IPS-15b (cell line): Measurements from ENCODE around the gene LYZL4.

Source experiments
- H3K27me3 ChIP-seq: one replicate; pipeline ENCODE4 v1.6.1; 2013; ENCODE audit warnings: low read length; ENCODE audit not compliant: control insufficient read depth, insufficient read depth
- H3K36me3 ChIP-seq: one replicate; pipeline ENCODE4 v1.6.1; 2013; ENCODE audit warnings: low read length; ENCODE audit not compliant: control insufficient read depth, insufficient read depth
- H3K4me1 ChIP-seq: one replicate; pipeline ENCODE4 v1.6.1; 2013; ENCODE audit warnings: mild to moderate bottlenecking, low read length; ENCODE audit not compliant: control insufficient read depth, insufficient read depth
- H3K4me3 ChIP-seq: one replicate; pipeline ENCODE4 v1.5.1; 2013; ENCODE audit warnings: low read depth, low read length
- H3K9ac ChIP-seq: one replicate; pipeline ENCODE4 v1.6.1; 2013; ENCODE audit warnings: low read depth, mild to moderate bottlenecking, low read length
- H3K9me3 ChIP-seq: one replicate; pipeline ENCODE4 v1.6.1; 2013; ENCODE audit warnings: mild to moderate bottlenecking, low read length; ENCODE audit not compliant: control insufficient read depth, insufficient read depth

The LYZL4 gene

DNA sequence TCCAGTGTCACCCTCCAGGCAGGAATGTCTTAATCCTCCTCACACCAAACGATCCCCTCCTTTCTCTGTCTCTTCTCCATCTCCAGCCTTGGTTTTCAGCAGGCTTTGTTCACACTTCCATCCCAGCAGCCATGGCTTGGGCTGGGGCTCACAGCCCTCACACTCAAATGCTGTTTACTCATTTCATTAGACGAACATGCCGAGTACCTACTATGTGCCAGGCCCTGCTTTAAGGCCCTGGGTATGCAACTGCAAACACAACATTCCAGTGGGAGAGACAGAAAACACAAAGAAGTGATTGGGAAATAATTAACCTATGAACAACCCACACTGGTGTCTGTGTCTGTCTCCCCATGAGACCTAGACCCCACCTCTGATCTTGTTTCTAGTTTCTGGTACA, 43.9 kb downstream of the LYZL4 start:
- H3K4me3 ChIP-seq = no peak overlapping the region
- no peak overlapping the region for H3K9ac ChIP-seq
- H3K27me3 ChIP-seq = no peaks in the 10 kb centered on the region
- H3K4me1 ChIP-seq = no peaks in the 10 kb centered on the region
- no peaks in the 10 kb centered on the region for H3K36me3 ChIP-seq
- no peaks in the 10 kb centered on the region for H3K9me3 ChIP-seq

DNA sequence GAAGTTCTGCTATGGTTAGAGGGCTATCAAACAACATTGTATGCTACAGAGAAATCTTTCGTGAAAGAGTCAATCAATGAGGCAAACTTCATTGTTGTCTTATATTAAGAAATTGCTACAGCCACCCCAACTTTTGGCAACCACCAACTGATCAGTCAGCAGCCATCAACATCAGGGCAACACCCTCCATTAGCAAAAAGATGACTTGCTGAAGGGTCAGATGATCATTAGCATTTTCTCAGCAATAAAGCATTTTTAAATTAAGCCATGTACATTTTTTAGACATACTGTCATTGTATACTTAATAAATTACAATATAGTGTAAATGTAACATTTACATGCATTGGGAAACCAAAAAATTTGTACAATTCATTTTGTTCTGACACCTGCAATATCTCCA, 53.1 kb downstream of the LYZL4 start:
- H3K36me3 ChIP-seq = no peaks in the 10 kb centered on the region
- no peaks in the 10 kb centered on the region for H3K27me3 ChIP-seq
- no peaks in the 10 kb centered on the region for H3K9me3 ChIP-seq
- H3K4me1 ChIP-seq = no peaks in the 10 kb centered on the region
- H3K4me3 ChIP-seq = no peak overlapping the region
- no peak overlapping the region for H3K9ac ChIP-seq

DNA sequence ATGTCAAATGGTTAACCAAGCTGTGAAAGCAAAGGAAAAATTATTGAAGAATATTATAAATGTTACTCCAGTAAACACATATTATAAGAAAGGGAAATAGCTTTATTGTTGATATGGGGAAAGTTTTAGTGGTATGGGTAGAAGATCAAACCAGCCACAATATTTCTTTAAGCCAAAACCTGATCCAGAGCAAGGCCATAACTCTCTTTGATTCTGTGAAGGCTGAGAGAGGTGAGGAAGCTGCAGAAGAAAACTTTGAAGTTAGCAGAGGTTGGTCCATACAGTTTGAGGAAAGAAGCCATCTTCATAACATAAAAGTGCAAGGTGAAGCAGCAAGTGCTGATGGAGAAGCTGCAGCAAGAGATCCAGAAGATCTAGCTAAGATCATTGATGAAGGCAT, 54.8 kb downstream of the LYZL4 start:
- H3K9me3 ChIP-seq = no peaks in the 10 kb centered on the region
- H3K36me3 ChIP-seq = no peaks in the 10 kb centered on the region
- H3K4me3 ChIP-seq = no peak overlapping the region
- H3K4me1 ChIP-seq = no peaks in the 10 kb centered on the region
- no peak overlapping the region for H3K9ac ChIP-seq
- H3K27me3 ChIP-seq = no peaks in the 10 kb centered on the region

DNA sequence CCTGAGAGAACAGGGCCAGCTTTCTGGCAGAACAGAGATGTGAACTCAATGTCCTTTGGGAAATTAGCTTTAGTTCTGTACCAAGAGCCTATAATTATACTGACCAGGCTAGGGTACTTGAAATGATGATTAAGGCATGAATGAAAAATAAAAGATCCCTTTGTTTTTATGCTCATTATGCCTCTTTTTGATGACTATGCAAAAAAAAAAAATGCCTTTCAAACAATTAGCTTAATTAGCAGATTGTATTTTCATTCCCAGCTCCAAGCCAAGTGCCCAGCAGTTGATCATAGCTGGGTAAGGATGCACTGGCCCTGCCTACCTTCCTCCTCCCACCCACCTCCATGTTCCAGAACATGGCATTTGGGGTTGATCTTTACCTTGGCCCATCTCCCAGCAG, 56.8 kb downstream of the LYZL4 start:
- H3K9me3 ChIP-seq = no peaks in the 10 kb centered on the region
- no peaks in the 10 kb centered on the region for H3K4me1 ChIP-seq
- no peak overlapping the region for H3K4me3 ChIP-seq
- H3K9ac ChIP-seq = no peak overlapping the region
- no peaks in the 10 kb centered on the region for H3K27me3 ChIP-seq
- H3K36me3 ChIP-seq = no peaks in the 10 kb centered on the region

DNA sequence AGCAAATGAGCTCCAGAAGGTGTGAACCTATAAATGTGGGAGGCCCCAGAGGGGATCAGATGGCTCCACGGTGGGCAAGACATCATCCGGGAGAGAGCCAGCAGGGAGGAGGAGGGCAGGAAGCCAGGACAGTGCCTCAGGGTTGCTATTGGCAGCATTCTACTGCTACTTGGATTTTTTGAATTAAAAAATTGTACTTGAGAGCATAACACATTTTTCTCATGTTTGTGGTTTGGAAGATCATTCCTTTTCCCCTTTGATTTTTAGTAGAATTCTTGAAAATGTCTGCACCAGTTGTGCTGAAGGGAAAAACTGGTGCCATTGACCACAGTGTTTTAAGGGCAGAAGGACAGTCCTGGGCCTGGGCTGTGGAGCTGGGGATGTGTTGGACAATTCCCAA, 59.2 kb downstream of the LYZL4 start:
- Histone ChIP-seq H3K9me3 (no peaks in the 10 kb centered on the region), H3K4me3 (no peak overlapping the region), H3K9ac (no peak overlapping the region), H3K27me3 (no peaks in the 10 kb centered on the region), H3K4me1 (no peaks in the 10 kb centered on the region), H3K36me3 (no peaks in the 10 kb centered on the region)

DNA sequence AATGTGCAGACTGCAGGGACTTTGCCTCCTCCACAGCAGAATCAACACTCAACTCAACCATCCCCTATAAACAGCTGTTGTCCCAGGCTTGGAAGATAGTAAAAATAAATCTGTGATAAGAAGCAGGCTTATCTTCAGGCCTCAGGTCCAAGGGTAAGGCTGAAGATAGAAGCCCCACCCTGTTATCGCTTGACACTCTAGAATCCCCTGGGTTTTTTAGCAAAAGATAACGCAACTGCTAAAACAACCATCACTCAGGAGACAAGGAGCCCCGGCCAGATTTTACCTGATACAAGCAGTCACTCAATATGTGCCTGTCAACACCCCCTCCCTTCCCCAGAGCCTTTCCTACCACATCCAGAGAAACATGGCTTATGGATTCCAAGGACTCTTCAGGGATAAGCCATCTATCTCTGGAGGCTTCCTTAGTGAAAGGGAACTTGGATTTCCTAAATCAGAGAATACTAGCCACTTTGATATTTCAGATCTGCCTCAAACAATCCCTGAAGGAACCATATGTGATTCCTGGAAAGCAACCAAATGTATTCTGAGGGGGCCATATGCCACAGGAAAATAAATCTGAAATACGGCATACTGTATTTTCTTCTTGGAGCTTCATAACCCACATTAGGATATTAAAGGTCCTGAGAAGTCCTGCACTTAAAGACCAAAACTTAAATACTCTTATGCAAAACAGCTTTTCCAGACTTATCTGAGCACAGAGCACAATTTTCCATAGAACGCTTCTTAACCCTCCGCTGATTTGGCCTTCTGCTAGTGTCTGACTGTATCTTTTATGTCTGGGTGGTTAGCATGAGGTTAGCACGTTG, 60.4 kb downstream of the LYZL4 start:
- Histone ChIP-seq H3K4me3 (no peak overlapping the region), H3K27me3 (no peaks in the 10 kb centered on the region), H3K4me1 (no peaks in the 10 kb centered on the region), H3K36me3 (no peaks in the 10 kb centered on the region), H3K9ac (no peak overlapping the region), H3K9me3 (no peaks in the 10 kb centered on the region)

DNA sequence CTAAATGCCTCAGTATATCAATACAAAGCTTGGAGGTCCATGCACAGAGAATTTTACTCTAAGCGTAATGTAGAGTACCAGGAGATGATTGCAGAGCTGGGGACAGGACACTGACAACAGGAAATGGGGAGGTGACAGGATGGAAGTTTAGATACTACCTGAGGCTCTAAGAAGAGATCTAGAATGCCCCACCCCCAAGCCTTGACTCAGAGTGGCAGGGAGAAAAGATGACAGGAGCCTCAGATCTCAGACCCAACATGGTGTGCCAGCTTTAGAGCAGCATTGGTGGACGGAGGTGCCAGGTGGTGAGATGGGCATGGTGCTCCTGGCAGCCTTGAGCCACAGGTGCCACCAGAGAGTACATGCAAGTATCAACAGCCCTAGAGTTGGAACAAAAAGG, 62.5 kb downstream of the LYZL4 start:
- Histone ChIP-seq H3K4me3 (no peak overlapping the region), H3K9me3 (no peaks in the 10 kb centered on the region), H3K27me3 (no peaks in the 10 kb centered on the region), H3K4me1 (no peaks in the 10 kb centered on the region), H3K36me3 (no peaks in the 10 kb centered on the region), H3K9ac (no peak overlapping the region)
